GM19025 (cell line): ENCODE measurements around the gene CPNE2.
"Not testable (repeated sequence)": the region's sequence is repeated elsewhere in the genome, so short reads cannot be mapped to it uniquely, and the experiment has no call there.

Experiments
- ATAC-seq: cut with Tn5 transposase; IDR thresholded peaks from one replicate; pipeline ENCODE4 v1.9.1; 2021; ENCODE audit warnings: mild to moderate bottlenecking, low read depth, moderate library complexity; ENCODE audit not compliant: unreplicated experiment

CPNE2 gene

DNA sequence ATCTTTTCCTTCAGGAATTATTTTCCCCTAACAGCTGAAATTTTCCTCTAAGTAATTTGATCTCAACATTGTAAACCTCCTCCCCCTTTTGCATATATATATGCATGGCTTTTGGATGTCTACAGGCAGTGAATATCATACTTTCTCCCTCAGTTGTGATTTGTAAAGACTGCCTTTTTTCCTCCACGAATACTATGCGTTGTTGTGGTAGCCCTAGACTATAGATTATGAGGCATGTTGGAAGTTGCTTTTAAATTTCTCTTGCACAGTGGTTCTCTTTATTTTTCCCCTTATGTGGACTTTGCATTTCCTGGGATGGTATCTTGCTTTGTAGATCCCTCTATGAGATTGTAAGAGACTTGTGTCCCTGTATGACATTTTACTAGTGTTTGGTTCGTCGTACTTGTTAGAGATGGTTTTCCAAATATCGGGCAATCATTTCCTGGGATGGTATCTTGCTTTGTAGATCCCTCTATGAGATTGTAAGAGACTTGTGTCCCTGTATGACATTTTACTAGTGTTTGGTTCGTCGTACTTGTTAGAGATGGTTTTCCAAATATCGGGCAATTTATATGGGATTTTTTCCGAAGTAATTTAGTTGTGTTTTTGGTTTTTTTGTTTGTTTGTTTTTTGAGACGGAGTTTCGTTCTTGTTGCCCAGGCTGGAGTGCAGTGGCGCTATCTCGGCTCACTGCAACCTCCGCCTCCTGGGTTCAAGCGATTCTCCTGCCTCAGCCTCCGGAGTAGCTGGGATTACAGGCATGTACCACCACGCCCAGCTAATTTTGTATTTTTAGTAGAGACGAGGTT, 95.7 kb downstream of the CPNE2 start:
- not testable (repeated sequence) for ATAC-seq

DNA sequence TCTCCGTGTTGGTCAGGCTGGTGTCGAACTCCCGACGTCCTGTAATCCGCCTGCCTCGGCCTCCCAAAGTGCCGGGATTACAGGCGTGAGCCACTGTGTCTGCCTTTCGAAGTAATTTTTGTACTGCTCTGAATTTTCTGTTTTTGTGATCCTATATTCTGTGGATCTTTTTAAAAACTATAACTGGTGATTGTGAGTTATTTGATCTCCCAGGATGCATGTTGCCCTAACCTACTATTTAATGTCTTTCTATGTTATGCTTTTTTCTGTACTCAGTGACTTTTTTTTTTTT, 96.3 kb downstream of the CPNE2 start:
- ATAC-seq, result no peak

DNA sequence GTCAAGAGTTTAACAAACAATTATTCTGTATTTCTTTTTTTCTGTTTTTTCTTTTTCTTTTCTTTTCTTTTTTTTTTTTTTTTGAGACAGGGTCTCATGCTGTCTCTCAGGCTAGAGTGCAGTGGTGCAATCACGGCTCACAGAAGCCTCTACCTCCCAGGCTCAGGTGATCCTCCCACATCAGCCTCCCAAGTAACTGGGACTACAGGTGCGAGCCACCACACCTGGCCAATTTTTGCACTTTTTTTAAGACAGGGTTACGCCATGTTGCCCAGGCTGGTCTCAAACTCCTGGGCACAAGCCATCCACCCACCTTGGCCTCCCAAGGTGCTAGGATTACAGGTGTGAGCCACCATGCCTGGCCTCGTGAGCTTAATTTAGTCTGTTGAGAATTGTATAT, 97.1 kb downstream of the CPNE2 start:
- not testable (repeated sequence) for ATAC-seq

DNA sequence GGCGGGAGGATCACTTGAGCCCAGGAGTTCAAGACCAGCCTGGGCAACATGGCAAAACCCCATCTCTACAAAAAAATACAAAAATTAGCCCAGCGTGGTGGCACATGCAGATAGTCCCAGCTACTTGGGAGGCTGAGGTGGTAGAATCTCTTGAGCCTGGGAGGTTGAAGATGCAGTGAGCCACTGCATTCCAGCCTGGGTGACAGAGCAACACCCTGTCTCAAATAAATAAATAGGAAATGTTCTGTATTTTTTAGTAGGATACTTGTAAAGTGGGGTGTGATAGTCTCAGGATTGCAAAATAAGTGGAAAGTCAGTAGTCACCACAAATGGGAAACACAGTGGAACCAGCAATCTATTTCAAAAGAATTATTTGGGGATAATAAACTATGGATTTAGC, 97.8 kb downstream of the CPNE2 start:
- no peak for ATAC-seq

DNA sequence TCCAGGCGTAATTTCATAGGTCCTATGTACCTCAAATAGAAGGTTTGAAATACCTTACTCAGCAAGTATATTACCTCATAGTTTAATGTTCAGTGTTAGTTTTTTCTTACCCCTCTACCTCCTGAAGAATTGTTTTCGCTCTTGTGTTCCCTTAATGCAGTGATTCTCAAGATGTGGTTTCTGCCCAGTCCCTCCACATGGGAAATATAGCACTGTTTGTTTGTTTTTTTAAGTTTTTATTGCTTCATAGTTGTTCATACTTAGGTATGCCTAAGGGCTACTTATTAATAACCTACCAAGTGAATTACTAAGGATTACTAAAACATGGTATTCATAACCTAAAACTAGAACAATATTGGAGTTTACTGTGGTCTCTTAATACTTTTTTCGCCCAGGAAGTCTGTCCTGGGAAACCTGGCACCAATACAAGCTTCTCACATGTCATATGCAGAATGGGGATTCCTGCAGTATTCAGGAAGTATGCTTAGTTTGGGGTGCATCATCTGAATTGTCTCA, 98.7 kb downstream of the CPNE2 start:
- ATAC-seq, result no peak

DNA sequence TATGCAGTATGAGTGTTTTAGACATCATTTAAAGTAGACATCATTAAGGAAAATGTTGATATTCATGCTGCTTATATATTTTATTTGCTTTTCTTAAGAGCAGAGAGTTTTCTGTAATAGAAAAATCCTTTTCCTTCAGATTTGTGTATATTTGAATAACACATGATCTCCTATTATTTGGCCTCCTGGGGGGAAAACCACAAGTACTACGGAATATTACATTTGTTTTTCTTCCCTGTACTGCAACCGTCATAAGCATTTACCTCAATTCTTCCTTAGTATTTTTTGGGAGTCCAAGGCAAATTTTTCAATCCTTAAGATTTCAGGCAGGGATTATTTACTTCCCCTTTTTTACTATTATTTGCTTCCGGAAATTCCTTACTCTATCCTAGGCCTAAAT, 99.8 kb downstream of the CPNE2 start:
- no peak for ATAC-seq

DNA sequence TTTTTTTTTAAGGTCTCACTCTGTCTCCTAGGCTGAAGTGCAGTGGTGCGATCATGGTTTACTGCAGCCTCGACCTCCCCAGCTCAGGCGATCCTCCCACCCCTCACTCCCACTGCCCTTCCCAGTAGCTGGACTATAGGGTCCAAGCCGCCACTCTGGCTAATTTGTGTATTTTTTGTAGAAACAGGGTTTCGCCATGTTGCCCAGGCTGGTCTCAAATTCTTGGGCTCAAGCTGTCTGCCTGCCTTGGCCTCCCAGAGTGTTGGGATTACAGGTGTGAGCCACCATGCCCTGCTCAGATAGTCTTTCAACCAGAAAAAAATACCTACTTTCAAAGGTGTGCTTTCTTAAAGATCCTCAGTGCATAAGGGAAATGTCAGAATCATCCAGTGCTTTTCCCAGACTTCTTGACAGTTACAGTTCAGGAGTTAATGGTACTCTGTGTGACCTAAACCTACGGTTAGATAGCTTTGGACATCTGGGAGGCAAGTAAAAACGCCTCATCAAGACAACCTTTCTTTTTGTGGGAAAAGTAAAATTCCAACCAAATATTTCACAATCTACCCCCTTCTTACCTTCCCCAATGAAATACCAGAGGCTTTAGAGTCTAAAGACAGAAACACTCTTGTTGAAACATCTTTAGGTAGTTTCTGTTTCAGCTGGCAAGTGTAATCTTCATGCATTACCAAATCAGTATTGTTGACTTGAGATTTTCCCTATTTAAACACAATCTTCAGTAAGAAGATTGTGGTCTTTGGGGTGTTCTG, 100.5 kb downstream of the CPNE2 start:
- no peak for ATAC-seq

DNA sequence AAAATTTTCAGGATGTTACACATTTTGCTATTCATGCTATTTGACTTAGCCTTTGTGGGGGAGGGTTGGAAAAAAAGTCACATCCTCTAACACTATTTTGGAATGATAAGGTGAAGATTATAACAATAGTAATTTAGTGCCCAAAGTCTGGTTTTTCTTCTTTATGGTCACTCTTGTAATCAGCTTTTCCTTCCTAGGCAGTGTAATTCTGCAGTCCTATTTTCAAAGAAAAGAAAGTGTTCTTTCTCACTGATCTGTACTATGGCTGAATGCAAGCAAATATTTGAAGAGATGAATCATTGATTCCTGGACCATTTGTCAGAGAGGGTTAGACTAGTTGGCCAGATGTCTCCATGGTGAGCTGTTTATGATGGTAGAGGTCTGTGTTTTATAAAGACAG, 102.1 kb downstream of the CPNE2 start:
- no peak for ATAC-seq

DNA sequence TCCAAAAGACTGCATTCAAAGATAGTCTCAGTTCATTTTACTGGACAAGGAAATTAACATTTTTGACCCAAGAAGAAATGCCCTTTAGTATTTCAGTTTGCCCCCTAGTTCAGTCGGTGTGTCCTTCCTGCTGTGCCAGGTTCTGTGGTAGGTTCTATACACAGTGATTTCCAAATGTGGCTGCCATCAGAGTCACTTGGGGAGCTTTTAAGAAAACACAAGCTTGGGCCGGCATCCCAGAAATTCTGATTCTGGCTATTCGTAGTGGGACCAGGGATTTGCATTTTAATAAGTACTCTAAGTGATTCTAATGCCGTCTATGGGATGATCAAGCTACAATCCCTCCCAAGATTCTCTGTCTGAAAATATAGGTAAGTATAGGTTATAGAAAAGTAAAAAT, 103.9 kb downstream of the CPNE2 start:
- no peak for ATAC-seq

DNA sequence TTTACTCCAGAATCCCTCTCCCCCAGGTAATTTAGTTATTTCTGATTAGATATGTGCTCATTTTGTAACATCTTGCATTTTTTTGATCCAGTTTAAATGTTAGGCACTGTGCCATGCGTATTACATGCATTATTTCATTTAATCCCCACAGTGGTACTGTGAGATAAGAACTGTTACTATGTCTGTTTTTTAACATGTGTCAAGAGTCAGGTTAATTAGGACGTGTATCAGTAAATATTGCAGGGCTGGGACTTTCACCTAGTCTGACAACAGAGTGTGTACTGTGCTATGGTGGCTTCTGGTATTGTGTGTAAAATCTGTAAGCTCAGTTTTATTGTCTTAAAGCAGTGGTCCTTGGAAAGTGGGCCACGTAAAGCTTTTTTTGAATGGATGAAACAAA, 104.4 kb downstream of the CPNE2 start:
- ATAC-seq, result no peak
